Measurements from ENCODE around the gene FRG2.
"Not testable (repeated sequence)": the region's sequence is repeated elsewhere in the genome, so short reads cannot be mapped to it uniquely, and the experiment has no call there.

FRG2 gene

DNA sequence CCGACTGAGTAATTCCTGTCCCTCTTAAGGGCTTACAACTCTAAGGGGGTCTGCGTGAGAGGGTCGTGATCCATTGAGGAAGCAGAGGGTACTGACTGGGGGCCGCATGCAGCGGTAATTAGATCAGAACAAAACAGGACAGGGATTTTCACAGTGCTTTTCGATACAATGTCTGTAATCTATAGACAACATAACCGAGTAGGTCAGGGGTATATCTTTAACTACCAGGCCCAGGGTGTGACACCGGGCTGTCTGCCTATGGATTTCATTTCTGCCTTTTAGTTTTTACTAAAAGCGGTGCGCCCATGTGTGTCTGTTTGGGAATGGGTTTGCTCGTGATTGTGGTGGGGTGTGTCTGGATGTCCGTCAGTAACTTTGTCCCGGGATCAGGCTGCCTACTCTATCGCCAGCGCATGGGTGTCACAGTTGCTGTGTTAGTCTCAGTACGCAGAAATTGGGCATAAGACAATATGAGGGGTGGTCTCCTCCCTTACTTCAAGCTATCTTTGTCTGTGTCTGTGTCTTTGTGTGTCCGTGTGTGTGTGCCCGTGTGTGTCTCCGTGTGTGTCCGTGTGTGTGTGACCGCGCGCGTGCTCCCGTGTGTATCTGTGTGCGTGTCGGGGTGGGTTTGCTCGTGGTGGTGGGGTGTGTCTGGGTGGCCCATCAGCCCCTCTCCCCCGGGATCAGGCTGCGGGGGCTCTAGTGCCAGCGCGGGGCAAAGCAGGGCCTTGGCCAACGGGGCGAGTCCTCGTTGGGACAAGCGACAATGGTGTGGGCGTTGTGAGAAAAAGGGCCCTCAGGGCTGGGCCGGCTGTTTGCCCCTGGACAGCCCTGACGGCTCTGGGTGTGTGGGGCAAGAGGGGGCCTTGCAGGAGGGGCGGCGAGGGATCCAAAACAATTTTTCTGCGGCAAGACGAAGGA, 10.4 kb downstream of the FRG2 start:
- DNase-seq (ENCODE audit: low read depth in 2 of 3, low spot score in 2 of 3) = no peak

DNA sequence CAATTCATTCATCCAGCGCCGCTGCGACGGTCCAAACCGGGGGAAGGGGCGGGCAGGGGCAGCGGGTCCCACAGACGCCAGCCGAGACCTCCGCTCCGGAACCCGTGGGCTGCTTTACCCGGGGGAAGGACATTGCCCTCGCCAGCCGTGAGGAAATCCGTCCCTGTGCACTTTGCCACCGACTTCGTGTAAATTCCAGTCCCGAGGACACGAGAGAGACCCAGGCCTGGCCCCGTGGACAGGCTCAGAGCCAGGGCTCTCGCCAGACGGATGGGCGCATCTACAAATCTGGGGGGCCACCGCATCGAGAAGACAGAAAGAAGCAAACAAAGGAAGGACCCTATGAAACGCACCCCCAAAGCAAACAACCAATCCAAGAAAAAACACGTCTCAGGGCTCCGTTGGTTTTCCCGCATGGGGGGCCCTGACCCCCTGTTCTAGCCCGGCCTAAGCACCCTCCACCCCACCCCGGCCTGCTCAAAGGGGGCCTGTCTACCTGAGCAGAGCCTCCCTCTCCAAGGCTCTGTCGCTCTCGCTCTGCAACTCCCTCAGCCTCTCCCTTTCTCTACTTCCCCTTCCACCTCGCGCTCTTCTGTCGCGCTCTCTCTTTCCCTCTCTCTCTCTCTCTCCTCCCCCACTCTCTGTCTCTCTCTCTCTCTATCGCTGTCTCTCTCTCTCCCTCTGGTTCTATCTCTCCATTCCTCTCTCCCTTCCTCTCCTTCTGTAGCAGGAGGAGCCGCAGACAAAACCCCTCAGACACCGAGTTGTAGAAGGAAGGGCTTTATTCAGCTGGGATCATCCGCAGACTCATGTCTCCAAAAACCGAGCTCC, 11.3 kb downstream of the FRG2 start:
- no peak for DNase-seq (ENCODE audit: low read depth in 2 of 3, low spot score in 2 of 3)

DNA sequence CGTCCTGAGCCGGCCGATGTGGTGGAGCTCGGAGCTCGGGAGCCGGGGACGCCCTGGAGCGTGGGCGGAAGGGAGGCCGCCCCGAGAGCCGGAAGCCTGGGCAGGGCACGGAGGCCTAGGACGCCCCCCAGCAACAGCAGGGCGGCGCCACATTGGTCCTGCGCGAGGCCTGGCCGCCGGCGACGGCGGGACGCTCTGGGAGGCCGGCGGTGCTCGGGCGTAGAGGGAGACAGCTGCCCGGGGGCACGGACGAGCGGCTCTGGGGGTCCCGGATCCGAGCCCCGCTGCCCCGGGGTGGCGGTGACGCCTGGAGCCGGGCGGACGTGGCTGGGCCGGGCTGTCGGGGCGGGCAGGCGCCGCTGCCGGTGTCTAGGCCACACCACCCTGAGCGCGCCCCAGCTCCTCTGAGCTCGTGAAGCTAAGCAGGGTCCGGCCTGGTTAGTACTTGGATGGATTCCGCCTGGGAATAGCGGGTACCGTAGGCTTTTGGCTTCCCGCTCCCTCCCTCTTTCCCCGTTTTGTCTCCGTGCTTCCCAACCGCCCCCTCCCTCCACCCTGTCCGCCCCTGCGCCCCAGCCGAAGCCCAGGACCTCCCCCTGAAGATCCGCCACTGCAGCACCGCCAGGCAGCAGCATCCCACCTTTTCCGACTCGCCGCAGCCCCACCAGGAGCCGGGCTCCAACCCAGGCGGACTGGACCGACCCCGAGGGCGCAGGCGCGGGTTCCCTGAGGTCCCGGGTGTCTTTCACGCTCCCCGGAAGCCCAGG, 12.1 kb downstream of the FRG2 start:
- no peak for DNase-seq (ENCODE audit: low read depth in 2 of 3, low spot score in 2 of 3)

DNA sequence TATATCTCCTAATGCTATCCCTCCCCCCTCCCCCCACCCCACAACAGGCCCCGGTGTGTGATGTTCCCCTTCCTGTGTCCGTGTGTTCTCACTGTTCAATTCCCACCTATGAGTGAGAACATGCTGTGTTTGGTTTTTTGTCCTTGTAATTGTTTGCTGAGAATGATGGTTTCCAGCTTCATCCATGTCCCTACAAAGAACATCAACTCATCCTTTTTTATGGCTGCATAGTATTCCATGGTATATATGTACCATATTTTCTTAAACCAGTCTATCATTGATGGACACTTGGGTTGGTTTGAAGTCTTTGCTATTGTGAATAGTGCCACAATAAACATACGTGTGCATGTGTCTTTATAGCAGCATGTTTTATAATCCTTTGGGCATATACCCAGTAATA, 37.1 kb downstream of the FRG2 start:
- DNase-seq (ENCODE audit: low read depth in 2 of 3, low spot score in 2 of 3) = not testable (repeated sequence)

DNA sequence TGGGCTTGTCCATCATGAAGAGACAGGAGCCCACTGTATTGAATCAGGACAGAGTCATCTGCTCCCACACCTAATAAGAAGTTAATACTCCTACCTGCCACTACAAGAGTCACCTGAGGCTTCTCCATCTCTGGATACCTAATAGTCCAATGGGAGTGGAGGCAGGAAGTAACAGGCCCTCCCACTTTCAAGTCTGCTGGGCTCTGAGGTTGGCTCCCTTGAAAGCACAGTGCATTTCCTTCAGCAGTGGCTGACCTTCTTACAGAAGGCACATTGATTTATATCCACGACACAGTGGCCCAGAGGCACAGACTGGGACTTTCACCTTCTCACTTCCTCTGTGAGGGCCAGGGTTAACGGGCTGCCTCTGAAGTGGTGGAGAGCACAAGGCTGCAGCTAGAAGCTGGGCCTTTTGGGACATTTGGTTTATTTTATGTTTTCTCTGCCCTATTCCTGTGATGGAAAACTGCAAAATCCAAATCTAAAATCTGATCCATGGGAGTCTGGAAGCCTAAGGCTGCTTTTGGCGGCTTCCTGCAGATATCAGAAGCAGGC, 38.1 kb downstream of the FRG2 start:
- DNase-seq (ENCODE audit: low read depth in 2 of 3, low spot score in 2 of 3) = no peak

DNA sequence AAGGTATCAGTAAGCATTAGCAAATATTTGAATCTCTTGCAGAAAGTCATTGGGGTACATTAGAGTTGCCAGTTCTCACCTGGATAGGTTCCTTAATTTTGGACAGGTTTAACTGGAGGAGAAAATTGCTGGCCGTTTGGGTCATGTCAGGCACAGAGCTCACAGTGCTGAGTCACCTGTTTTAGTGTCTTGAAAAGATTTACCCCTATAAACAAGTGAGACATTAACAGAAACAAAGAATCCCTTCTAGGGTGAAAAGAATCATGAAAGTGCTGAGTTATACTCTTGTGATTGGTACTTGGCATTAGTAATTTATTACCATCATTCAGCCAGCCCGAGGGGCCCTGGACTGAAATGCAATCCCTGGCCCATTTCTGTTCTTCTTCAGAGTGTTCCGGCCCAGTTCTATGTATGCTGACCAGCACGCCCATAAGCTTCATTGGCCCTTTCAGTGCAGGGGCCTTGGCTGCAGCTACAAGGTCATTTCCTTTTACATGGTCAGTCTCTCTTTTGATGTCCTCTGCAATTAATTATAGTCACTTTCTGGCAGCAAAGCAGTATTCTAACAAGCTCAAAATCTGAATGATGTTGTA, 41.3 kb downstream of the FRG2 start:
- DNase-seq (ENCODE audit: low read depth in 2 of 3, low spot score in 2 of 3) = not testable (repeated sequence)

DNA sequence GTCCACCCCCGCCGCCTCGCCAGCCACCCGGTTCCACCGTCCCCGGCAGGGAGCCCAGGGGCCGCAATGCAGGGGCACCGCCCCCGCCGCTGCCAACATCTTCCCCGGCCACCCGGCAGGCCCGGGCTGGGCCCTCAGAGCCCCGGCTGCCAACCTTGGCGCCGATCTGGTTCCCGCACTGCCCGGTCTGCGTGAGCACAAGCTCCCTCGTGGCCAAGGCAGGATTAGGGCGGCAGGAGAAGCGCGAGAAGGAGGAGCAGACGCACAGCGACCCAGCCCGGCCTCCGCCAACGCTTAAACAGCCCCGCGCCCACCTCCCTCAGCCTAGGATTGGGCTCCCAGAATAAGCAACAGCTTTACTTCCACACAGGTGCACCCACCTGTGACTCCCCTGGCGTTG, 42.4 kb downstream of the FRG2 start:
- not testable (repeated sequence) for DNase-seq (ENCODE audit: low read depth in 2 of 3, low spot score in 2 of 3)

DNA sequence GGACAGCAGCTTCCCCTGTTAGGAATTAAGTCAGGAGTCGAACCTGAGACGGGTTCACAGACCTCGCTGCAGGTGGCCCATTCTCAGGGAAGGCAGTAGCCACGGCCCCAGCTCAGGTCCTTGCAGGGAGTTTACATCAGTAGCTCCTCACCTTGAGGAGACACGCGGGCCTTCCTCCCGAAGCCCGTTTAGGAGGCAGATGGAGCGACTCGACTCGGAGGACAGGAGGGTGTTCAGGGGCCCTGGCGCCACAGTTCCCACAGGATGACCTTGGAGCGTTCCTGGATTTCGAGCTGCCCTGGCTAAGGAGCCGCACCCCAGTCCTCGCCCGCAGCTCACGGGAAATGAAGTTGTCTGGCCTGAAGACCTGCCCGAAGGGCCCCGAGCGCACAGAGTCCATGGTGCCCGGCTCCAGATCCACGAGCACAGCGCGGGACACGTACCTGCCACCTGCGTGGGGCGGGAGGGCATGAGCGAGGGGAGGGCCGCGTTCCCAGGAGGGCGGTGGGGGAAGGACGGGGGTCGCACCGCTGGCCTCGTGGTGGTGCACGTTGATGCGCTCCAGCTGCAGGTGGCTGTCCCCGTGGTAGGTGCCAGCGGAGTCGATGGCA, 43.0 kb downstream of the FRG2 start:
- DNase-seq (ENCODE audit: low read depth in 2 of 3, low spot score in 2 of 3) = not testable (repeated sequence)

DNA sequence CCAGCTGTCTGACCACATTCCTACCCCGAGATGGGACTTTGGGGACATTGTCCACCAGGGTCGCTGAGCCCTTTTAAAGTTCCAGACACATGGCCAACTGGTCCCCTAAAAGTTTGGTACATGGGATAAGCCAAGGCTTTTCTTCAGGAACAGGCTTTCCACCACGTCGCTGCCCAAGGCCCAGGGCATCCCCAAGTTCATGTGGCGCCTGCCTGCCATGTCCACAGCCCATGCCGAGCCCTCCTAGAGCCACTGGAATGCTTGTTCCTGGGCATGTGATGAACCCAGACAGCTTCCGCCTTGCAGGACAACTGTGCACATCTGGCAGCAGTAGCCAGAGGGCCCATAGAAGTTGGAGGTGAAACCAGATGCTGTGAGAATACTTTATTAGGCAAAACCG, 45.1 kb downstream of the FRG2 start:
- no peak for DNase-seq (ENCODE audit: low read depth in 2 of 3, low spot score in 2 of 3)

DNA sequence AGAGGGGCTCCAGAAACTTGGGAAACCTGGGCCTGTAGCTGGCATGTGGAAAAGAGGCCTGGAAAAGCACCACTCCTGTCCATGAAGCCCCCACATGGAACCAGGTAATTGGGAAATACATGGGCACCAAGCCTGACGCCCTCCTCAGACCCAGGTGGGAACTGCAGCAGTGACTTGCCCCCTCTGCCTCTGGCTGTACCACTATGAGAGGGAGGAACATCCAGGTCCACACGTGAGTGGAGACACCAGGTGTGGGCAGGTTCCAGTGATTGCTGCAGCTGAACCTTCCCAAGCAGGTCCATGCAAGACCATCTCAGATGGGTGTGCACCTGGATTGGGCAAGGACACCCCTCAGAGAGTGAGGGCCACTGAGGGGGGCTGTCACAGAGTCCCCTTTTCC, 46.8 kb downstream of the FRG2 start:
- not testable (repeated sequence) for DNase-seq (ENCODE audit: low read depth in 2 of 3, low spot score in 2 of 3)

DNA sequence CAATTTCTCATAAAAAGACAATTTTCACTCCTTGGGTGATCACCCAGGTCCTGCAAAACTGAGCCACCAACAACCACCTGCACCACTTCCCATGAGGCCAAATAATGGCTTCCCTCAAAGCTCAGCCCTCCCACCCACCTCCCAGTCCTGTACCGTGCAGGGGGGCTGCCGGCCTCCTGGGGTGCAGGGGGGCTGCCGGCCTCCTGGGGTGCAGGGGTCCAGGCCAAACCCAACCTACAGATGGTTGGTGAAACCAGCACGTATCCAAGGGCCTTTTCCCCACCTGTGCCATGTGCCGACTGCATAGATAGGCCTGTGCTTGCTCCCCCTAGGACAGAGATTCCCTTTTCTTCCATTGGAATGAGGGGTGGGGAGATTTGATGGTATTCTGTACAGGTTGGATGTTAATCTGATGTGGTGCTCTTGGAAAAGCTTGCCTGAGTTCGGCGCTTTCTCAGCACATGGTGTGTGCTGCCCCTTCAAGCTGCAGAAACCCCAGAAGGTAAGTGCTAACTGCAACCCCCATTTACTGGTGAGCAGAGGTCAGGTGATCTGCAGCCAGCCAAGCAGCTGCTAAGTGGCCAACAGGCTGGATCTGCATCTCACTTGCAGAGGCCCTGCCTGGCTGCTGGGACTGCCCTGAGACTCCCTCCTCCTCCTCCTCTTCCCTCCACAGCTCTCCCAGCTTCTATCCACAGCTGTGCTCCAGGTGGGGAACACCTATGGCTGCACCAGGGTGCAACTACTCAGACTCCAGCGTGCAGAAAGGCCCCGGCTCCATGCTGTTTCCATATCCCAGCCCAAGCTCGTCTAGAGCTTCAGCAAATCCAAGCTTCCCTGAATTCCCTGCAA, 47.6 kb downstream of the FRG2 start:
- no peak for DNase-seq (ENCODE audit: low read depth in 2 of 3, low spot score in 2 of 3)

Measured in activated CD8-positive, alpha-beta memory T cell treated with anti-CD3 and anti-CD28 coated beads for 48 hours (primary cell).